Fibroblast of peridontal ligament (primary cell): ENCODE measurements around the gene FOXS1.
A peak's percentile ranks its signal among the peaks of the same experiment; 100 is the strongest.

Source experiments
- DNase-seq: peaks from one replicate; pipeline ENCODE4 v3.0.0-alpha.2; 2010; ENCODE audit errors: extremely low read depth

The FOXS1 gene

DNA sequence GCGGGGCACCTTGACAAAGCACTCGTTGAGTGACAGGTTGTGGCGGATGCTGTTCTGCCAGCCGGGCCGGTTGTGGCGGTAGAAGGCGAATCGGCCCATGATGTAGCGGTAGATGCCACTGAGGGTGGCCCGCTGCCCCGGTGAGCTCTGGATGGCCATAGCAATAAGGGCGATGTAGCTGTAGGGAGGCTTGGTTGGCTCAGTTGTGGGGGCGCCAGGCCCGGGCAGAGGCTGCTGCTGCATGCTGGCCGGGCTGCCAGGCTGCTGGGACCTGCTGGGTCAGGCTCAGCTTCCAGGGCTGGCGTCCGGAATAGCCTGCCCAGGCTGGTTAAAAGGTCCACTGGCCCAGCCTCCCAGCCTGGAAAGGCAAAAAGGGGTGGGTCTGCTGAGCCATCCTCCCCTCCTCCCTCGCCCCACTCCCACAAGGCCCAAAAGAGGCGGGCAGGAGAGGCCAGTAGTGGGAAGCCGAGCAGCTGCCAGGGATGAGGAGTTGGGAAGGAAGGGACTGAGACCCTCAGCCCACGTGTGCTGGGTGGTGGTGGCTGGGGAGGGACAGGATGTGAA is at the start of gene FOXS1:
Gene FOXS1, minus strand, starts transcription at position 305 of the 564 bp plus-strand sequence. Its CDS starts 62 bp downstream, at position 243.
- no peak for DNase-seq

GRCh38 chr20:31890646-31891045 is 45.2 kb upstream of the FOXS1 start:
- no peak for DNase-seq

DNA sequence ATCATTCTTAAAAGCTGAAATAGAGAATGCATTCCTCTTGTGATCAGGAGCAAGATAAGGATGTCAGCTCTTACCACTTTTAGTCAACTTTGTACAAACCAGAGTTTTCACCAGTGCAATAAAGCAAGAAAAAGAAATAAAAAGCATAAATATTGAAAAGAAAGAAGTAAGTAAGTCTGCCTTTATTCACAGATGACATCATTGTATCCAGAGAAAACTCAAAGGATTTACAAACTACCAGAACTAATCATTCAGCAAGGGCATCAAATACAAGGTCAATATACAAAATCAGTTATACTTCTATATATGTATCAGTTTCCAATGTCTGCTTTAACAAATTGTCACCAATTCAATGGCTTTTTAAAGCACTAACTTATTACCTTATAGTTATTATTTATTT is 38.4 kb upstream of the FOXS1 start:
- no peak for DNase-seq

GRCh38 chr20:31881945-31882344 is 36.5 kb upstream of the FOXS1 start:
- no peak for DNase-seq

DNA sequence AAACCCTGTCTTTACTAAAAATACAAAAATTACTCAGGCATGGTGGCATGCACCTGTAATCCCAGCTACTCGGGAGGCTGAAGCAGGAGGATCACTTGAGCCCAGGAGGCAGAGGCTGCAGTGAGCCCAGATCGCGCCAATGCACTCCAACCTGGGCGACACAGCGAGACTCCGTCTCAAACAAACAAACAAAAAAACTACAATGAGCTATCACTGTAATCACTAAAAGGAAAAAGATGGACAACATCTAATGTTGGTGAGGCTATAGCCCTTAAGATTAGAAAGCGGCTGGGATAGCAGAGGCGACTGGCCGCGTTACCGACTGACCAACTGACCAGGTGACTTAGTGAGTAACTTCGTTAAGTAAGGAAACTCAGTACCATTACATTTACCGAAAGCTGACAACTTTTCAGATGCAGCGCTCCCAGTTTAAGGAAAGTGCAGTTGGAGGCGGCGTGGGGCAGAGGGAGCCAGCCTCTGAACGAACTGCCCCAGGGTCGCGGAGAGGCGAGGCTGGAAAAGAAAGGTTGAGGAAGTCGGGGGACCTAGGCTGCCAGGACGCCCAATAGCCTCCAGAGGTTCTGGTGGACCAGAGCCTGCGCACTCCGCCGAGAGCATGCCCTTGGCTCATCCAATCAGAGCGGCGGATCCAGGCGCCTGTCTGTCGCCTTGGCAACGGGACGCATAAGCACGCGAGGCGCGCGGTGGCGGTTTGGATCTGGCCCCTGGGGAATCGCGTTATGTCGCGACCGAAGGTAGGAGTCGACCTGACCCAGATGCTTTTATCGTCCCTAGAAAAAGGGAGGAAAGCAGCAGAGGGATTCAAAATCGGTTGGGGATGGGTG is 34.0 kb upstream of the FOXS1 start:
- DNase-seq = peak; percentile 91

GRCh38 chr20:31877684-31878083 is 32.3 kb upstream of the FOXS1 start:
- DNase-seq = no peak

DNA sequence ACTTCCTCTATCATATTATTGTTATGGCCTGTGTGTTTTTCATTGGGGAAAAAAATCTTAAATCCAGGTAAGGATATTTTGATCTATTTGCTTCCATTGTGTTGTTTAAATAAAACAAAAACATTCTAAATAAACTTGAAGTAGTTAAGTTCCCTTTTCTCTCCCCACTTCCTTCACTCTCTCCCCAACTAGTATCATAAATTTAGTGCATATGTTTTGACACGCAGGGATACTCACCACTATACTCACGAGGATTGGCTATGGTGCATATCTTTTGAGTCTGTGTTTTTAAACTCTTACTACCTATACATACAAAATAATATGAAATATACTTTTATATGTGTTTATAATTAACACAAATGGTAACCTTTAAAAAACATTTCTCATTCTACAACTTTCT is 30.3 kb upstream of the FOXS1 start:
- no peak for DNase-seq

GRCh38 chr20:31872406-31872805 is 27.0 kb upstream of the FOXS1 start:
- no peak for DNase-seq

DNA sequence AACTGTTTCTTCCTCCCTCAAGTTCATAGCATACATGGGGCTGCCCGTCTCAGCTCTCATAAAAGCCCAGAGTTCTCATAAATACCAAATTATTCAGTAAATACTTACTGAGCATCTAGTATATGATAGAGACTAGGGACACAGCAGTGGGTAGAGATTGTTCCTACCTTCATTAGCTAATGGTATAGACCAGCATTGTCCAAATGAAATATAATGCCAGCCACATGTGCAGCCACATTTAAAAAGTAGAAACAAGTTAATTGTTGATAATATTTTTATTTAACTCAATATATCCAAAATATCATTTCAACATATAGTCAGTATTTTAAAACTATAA is 26.2 kb upstream of the FOXS1 start:
- DNase-seq = no peak

- DNase-seq = no peak
Observed at GRCh38 chr20:31870726-31871617, 25.6 kb upstream of the FOXS1 start.

GRCh38 chr20:31869942-31870725 is 24.7 kb upstream of the FOXS1 start, which contains the start of the genes DUSP15 and TTLL9:
DUSP15 (minus strand) TSS chr20:31870527; CDS start chr20:31870337, 190 bp downstream.
TTLL9 (plus strand) TSS chr20:31870634; CDS start chr20:31871127, 493 bp downstream.
- DNase-seq = no peak

DNA sequence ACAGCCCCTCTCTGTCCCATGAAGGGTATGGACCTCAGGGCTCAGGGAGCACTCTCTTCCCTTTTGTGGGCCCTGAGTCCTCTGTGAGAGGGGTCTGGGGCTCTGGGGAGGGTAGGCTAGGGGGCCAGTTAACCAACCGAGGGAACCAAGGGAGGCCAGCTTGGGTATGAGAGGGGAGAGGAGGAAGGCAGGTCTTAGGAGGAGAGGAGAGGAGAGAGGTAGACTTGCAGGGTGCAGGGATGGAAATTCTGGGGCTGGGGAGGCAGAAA is 24.2 kb upstream of the FOXS1 start:
- no peak for DNase-seq

GRCh38 chr20:31868853-31869672 is 23.7 kb upstream of the FOXS1 start:
- DNase-seq = no peak

DNA sequence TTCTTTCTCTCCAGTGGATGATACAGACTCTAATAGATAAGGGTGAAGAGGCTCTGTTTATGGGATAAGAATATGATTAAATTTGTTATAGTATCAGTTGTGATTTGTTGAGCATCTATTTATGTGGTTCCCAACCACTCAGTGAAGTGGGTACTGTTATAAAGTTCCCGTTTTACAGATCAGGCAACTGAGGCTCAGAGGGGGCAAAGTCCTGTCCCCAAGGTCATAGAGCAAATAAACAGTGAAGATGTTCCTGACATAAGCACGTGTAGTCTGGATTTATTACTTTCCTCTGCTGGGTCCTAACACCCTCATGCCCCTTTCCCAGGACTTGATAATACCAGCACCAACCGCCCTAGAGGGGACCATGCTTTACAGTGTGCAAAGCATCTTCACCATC is 20.8 kb upstream of the FOXS1 start:
- DNase-seq = no peak

- no peak for DNase-seq
Observed at GRCh38 chr20:31864521-31865400, 19.4 kb upstream of the FOXS1 start.

DNA sequence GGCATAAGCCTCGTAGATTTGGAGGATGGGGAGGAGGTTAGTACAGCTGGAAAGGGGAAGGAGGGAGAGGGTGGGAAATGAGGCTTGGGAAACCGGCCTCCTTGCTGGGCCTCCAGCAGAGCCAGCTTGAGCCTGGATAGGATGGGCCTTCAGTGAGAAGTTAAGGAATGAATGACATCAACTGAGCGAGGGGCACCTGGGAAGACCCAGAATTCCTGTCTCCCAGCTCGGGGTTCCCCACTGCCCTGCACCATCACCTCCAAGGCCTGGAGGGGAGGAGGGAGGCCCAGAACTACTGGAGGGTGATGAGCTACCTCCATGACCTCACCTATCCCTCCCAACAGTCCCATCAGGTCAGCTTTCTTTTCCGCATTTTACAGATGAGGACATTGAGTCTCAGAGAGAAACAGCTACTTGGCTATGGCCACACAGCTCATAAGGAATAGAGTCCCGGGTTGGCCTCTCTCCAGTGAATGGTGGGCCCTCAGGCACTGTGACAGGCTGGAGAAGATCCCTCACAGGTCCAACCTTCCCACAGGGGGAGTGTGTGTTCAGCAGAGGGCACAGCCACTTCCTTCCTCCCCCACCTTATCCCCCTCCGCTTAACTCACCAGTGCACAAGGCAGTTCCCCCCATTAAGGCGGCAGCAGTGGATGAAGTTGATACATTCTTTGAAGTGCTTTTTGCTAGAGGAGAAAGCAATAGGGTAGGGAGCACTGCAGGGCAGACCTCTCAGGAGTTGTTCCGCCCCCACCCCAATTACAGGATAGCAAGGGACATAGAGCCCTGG is 18.1 kb upstream of the FOXS1 start:
- no peak for DNase-seq

DNA sequence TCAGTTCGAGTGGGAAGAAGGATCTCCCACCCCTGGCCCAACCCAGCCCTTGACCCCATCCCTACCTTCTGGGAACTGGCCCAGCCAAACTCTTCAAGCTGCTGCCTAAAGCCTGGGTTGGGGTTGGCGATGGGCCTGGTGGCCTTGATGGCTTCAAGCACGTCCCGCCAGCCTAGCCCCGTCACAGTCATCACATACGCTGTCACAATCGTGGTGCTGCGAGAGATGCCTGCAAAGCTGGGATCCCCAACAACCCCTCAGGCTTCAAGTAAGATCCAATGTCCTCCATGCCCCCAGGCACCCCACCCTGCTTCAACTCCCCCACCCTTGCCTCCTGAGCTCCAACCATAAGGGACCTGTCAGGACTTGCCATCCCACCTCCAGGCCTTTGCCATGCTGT is 17.1 kb upstream of the FOXS1 start:
- DNase-seq = no peak

DNA sequence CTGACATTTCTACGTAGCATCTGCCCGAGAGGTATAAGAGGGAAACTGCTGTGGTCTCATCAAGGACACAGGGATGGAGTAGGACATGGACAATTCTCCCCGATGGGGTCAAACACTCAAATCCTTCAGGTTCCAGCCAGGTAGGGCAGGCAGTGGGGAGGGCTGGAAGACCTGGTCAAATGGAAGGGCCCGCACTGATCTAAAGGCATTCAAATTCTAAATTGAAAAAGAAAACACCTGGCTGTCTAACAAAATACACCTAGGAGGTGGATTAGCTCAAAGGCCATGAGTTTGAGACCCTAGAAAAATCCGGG is 16.7 kb upstream of the FOXS1 start:
- no peak for DNase-seq

- no peak for DNase-seq
Observed at GRCh38 chr20:31861385-31862156, 16.2 kb upstream of the FOXS1 start.
